LHCN-M2 (cell line): Measurements from ENCODE around the gene PGPEP1. TPM values are rescaled to one million over a fixed set of nuclear protein-coding genes. Genes with fewer than 3 reads are reported as not detected.

ENCODE experiments used
- DNase-seq: peaks from one replicate; pipeline ENCODE4 v3.0.0-alpha.2; 2012; ENCODE audit warnings: low read depth
- total RNA-seq: library from RNA; depleted of rRNA; stranded (reverse); fragments of >200 nt; gene quantifications from 2 replicates; pipeline ENCODE4 v1.2.3, GENCODE V29; 2014; rRNA removed

Gene PGPEP1
- total RNA-seq, 1 experiment from 2014 or later, result 11.0 TPM

- DNase-seq, result peak; percentile 40
Measured at GRCh38 chr19:18417250-18418028, 77.0 kb downstream of the PGPEP1 start.

- DNase-seq, result no peak
Measured at GRCh38 chr19:18418029-18418482, 77.7 kb downstream of the PGPEP1 start.

GRCh38 chr19:18418483-18419194, 78.2 kb downstream of the PGPEP1 start:
- DNase-seq, result no peak

- peak; percentile 78 for DNase-seq
Measured at GRCh38 chr19:18419195-18419698, 78.8 kb downstream of the PGPEP1 start, which contains the start of gene SSBP4. Gene SSBP4, plus strand, starts transcription at chr19:18419398. Its CDS starts 251 bp downstream, at chr19:18419649.

Other genes with a start within 250 kb of the PGPEP1 start
- gene MAST3, start 242.8 kb upstream of the PGPEP1 start, total RNA-seq, result 2.2 and 2.4 TPM in 2 replicates
- 21.2 and 40.6 TPM in 2 replicates for gene PIK3R2, start 187.4 kb upstream of the PGPEP1 start, total RNA-seq
- gene IFI30, start 166.8 kb upstream of the PGPEP1 start, total RNA-seq, result 3.3 and 13.0 TPM in 2 replicates
- 33.7 and 51.1 TPM in 2 replicates for gene MPV17L2, start 147.4 kb upstream of the PGPEP1 start, total RNA-seq
- 1.4 and 1.7 TPM in 2 replicates for gene RAB3A, start 136.6 kb upstream of the PGPEP1 start, total RNA-seq
- 0.17 and 0.26 TPM in 2 replicates for gene PDE4C, start 114.2 kb upstream of the PGPEP1 start, total RNA-seq
- gene IQCN, start 66.1 kb upstream of the PGPEP1 start, total RNA-seq, result 0.06 and 0.13 TPM in 2 replicates
- 47.3 and 60.9 TPM in 2 replicates for gene JUND, start 59.0 kb upstream of the PGPEP1 start, total RNA-seq
- 376 and 434 TPM in 2 replicates for gene LSM4, start 17.5 kb upstream of the PGPEP1 start, total RNA-seq
- gene GDF15, start 45.6 kb downstream of the PGPEP1 start, total RNA-seq, result 109 and 147 TPM in 2 replicates
- gene LRRC25, start 57.0 kb downstream of the PGPEP1 start, total RNA-seq, result not detected in 2 replicates
- gene SSBP4, start 78.8 kb downstream of the PGPEP1 start, total RNA-seq, result 41.6 and 64.2 TPM in 2 replicates
- gene ISYNA1, start 97.5 kb downstream of the PGPEP1 start, total RNA-seq, result 0.83 and 0.86 TPM in 2 replicates
- gene ELL, start 181.5 kb downstream of the PGPEP1 start, total RNA-seq, result 10.5 and 10.8 TPM in 2 replicates
- 374 and 409 TPM in 2 replicates for gene FKBP8, start 203.0 kb downstream of the PGPEP1 start, total RNA-seq
- gene KXD1, start 217.3 kb downstream of the PGPEP1 start, total RNA-seq, result 136 and 148 TPM in 2 replicates
- 772 and 799 TPM in 2 replicates for gene UBA52, start 231.3 kb downstream of the PGPEP1 start, total RNA-seq
- gene REX1BD, start 248.2 kb downstream of the PGPEP1 start, total RNA-seq, result 90.9 and 100 TPM in 2 replicates